ENCODE results near the gene RPS19BP1. TPM values are rescaled to one million over a fixed set of nuclear protein-coding genes. Genes with fewer than 3 reads are reported as not detected.

The RPS19BP1 gene
- total and polyA plus RNA-seq, 8 donors, result 36.9 to 684 (median 155) TPM

DNA sequence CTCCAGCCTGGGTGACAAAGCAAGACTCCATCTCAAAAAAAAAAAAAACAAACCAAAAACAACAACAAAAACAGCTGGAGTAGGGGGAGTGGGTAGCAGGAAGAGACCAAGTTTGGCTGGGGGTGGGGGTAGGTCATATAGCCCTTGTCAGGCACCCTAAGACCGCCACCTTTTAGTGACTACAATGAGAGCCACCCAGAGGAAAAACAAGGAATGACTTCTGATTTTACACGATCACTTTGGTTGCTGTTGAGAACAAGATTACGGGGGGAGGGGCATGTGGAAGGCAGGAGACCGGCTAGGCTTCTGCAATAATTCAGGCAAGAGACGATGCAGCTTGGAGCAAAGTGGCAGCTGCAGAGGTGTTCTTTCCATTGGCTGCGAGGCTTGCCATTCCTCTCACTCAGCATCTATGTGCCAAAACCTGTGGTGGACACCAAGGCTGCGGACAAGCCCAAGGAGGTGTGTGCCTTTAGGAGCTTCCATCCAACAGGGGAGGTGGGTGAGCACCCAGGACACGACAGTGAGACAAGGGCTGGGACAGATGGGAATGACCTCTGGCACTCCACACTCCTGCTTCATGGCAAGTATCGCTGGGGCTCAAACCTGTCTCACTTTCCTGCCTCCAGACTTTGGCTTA is 1.7 kb downstream of the RPS19BP1 start:
- 27 to 38% (median 33%) methylated on average over 8 to 9 of the region's 9 CpGs for WGBS, 5 donors
- peak overlapping the region in 2 of 4 donors; percentile 79 to 81 for H3K4me3 ChIP-seq
- no peaks in the 10 kb centered on the region for H3K27me3 ChIP-seq
- DNase-seq, result peak in 1 of 2 donors; percentile 71
- H3K9me3 ChIP-seq, result no peaks in the 10 kb centered on the region
- peak overlapping the region; percentile 8 to 95 (median 19) for H3K27ac ChIP-seq
- intact Hi-C loops (cut with DNase I; ENCODE audit: low total_unique reads), result no loop called here
- TF ChIP-seq POLR2A (IDR thresholded peaks at IDR 0.05) (no peak), POLR2AphosphoS5 (IDR thresholded peaks at IDR 0.05) (no peak), EP300 (IDR thresholded peaks at IDR 0.05) (no peak)
- TF ChIP-seq, protein P1, sequence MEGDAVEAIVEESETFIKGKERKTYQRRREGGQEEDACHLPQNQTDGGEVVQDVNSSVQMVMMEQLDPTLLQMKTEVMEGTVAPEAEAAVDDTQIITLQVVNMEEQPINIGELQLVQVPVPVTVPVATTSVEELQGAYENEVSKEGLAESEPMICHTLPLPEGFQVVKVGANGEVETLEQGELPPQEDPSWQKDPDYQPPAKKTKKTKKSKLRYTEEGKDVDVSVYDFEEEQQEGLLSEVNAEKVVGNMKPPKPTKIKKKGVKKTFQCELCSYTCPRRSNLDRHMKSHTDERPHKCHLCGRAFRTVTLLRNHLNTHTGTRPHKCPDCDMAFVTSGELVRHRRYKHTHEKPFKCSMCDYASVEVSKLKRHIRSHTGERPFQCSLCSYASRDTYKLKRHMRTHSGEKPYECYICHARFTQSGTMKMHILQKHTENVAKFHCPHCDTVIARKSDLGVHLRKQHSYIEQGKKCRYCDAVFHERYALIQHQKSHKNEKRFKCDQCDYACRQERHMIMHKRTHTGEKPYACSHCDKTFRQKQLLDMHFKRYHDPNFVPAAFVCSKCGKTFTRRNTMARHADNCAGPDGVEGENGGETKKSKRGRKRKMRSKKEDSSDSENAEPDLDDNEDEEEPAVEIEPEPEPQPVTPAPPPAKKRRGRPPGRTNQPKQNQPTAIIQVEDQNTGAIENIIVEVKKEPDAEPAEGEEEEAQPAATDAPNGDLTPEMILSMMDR (IDR thresholded peaks at IDR 0.05), result peak in 4 of 7 experiments; percentile 11 to 17 (median 15)
- peaks cover 11 to 40% (median 34%) of the 10 kb centered on the region in 4 donors for H3K36me3 ChIP-seq
- H3K4me1 ChIP-seq, result peaks cover 53 to 80% (median 76%) of the 10 kb centered on the region in 4 donors

DNA sequence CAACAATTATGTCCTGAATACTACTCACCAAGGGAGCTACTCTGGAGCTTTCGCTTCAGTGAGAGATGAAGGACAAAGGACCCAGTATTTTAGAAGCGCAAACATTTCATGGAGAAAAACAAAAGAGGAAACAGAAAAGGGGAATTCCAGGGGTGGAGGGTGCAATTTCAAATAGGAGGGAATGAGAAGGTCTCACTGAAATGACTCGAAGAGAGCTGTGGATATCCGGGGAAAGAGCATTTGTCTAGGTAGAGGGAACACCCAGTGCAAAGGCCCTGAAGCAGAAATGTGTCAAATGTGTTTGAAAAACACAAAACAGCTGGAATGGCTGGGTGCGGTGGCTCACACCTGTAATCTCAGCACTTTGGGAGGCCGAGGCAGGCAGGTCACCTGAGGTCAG is 2.4 kb downstream of the RPS19BP1 start:
- H3K36me3 ChIP-seq, result peaks cover 11 to 47% (median 37%) of the 10 kb centered on the region in 4 donors
- TF ChIP-seq EP300 (IDR thresholded peaks at IDR 0.05), result no peak
- TF ChIP-seq POLR2AphosphoS5 (IDR thresholded peaks at IDR 0.05), result no peak
- no peak for TF ChIP-seq POLR2A (IDR thresholded peaks at IDR 0.05)
- TF ChIP-seq, protein P1 (IDR thresholded peaks at IDR 0.05), result no peak
- no peaks in the 10 kb centered on the region for H3K9me3 ChIP-seq
- 47 to 68% (median 55%) methylated on average over 6 of the region's 6 CpGs for WGBS, 5 donors
- intact Hi-C loops (cut with DNase I; ENCODE audit: low total_unique reads), result no loop called here
- DNase-seq, result no peak
- peak overlapping the region in 2 of 4 donors; percentile 33 to 81 for H3K4me3 ChIP-seq
- H3K4me1 ChIP-seq, result peaks cover 53 to 86% (median 83%) of the 10 kb centered on the region in 4 donors
- H3K27ac ChIP-seq, result peak overlapping the region in 4 of 5 donors; percentile 45 to 82 (median 72)
- no peaks in the 10 kb centered on the region for H3K27me3 ChIP-seq

DNA sequence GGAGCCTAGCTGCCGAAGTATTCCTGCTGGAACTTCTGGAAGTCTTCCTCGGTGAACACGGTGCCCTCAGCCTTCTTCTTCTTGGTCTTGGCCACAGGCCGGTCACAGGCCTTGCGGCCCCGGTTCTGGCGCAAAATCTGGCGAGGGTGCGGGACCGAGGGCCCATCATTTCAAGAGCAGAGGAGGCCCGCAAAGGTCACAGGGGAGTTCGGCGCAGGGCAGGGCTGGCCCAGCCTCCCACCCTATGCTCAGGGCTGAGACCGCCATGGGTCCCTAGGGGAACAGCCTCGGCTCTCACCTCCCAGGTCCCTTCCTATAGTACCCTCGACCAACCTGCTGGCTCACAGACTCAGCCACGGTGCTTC is 3.1 kb downstream of the RPS19BP1 start:
- DNase-seq, result no peak
- Histone ChIP-seq H3K27me3 (no peaks in the 10 kb centered on the region), H3K9me3 (no peaks in the 10 kb centered on the region), H3K36me3 (peaks cover 12 to 53% (median 43%) of the 10 kb centered on the region in 4 donors), H3K27ac (peak overlapping the region; percentile 3 to 82 (median 67)), H3K4me1 (peaks cover 53 to 86% (median 83%) of the 10 kb centered on the region in 4 donors), H3K4me3 (peak overlapping the region in 2 of 4 donors; percentile 33 to 81)
- TF ChIP-seq, protein P1 (IDR thresholded peaks at IDR 0.05), result peak in 2 of 7 experiments; percentile 1 to 50
- no peak for TF ChIP-seq EP300 (IDR thresholded peaks at IDR 0.05)
- intact Hi-C loops (cut with DNase I; ENCODE audit: low total_unique reads), result no loop called here
- 43 to 82% (median 54%) methylated on average over 3 to 17 of the region's 17 CpGs for WGBS, 5 donors

DNA sequence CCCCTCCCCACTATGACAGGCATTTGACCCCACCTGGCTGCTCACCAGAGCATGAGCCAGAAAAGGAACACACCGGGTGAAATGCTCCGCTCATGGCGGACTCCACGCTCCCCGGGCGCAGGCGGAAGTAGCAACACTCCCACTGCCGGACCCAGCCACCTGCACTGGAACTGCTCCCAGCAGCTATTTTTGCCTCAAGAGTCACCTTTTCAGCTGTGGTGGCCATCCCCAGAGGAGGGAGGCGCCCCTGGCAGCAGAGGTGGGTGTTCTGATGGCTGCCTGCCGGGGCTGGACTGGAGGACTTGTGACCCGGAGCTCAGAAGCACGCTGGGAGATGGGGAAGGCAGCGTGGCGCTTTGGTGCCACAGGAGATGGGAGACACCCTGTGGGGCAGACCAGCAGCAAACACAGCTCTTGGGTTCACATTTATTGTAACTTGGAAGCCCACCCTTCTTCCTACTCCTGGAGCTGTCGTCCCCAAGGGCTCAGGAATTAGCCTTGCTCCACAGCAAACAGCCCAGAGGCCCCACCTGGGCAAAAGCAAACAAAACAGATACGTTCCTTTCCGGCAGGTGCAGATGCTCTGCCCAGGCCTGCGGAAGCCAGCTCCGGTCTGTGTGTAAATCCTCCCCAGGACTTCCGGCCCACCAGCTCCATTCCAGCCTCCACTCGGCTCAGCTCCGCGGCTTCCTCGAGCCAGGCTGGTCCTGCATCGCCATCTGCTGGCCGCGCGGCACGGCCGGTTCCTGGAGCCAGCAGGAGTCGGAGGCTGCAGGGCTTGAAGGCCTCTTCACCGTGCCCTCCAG is 3.7 kb downstream of the RPS19BP1 start:
- H3K4me1 ChIP-seq, result peaks cover 58 to 89% (median 84%) of the 10 kb centered on the region in 4 donors
- H3K9me3 ChIP-seq, result no peaks in the 10 kb centered on the region
- peak; percentile 95 to 97 for DNase-seq
- TF ChIP-seq EP300 (IDR thresholded peaks at IDR 0.05) (no peak), POLR2AphosphoS5 (IDR thresholded peaks at IDR 0.05) (peak; percentile 57 to 94 (median 72)), POLR2A (IDR thresholded peaks at IDR 0.05) (no peak)
- TF ChIP-seq, protein P1 (IDR thresholded peaks at IDR 0.05), result peak in 6 of 7 experiments; percentile 85 to 98 (median 93)
- intact Hi-C loops (cut with DNase I; ENCODE audit: low total_unique reads), result no loop called here
- H3K36me3 ChIP-seq, result peaks cover 18 to 59% (median 49%) of the 10 kb centered on the region in 4 donors
- no peaks in the 10 kb centered on the region for H3K27me3 ChIP-seq
- 18 to 47% (median 24%) methylated on average over 17 to 32 of the region's 32 CpGs for WGBS, 5 donors
- H3K4me3 ChIP-seq, result peak overlapping the region; percentile 6 to 81 (median 26)
- peak overlapping the region; percentile 43 to 82 (median 68) for H3K27ac ChIP-seq
